Measurements from ENCODE around the gene ABCC11.

DNA sequence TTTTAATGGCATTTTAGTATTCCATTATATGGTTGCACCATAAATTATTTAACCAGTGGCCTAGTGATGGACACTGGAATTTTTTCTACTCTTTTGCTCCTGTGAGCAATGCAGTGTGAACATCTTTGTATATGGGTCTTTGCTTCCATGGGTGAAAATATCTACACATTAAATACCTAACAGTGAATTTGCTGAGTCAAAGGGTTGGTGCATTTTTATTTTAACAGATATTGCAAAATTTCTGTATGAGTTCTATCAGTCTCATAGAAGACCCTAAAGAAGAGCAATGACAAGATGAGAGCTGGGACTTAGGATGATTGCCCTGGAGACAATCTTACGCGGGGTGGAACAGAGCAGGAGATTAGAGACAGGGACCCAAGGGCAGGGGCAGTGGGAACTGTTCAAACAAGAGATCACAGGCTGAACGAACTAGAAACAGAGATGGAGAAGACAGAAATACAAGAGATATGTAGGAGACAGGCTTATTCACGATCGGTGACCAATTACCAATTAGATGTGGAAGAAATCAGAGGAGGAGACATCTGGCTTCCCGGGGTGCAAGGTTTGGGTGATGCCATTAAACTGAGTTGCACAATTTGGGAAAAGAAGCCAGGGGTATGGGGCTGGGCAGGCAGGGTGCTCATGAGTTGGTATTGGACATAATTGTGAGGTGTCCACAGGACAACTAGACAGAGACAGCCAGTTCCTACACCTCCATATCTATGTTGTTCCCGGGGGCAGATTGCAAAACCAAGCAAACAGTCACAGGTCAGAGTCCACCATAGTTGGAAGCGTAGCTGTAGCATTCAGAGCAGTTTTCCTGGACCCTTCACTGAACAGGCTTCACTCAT, 43.1 kb downstream of the ABCC11 start:
- TF ChIP-seq, protein P1, sequence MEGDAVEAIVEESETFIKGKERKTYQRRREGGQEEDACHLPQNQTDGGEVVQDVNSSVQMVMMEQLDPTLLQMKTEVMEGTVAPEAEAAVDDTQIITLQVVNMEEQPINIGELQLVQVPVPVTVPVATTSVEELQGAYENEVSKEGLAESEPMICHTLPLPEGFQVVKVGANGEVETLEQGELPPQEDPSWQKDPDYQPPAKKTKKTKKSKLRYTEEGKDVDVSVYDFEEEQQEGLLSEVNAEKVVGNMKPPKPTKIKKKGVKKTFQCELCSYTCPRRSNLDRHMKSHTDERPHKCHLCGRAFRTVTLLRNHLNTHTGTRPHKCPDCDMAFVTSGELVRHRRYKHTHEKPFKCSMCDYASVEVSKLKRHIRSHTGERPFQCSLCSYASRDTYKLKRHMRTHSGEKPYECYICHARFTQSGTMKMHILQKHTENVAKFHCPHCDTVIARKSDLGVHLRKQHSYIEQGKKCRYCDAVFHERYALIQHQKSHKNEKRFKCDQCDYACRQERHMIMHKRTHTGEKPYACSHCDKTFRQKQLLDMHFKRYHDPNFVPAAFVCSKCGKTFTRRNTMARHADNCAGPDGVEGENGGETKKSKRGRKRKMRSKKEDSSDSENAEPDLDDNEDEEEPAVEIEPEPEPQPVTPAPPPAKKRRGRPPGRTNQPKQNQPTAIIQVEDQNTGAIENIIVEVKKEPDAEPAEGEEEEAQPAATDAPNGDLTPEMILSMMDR (conservative IDR thresholded peaks at IDR 0.05): no peak
- TF ChIP-seq ZFX (IDR thresholded peaks at IDR 0.05): no peak
